Prostate gland (tissue), 2 donors: ENCODE data around the gene SLC9A8. TPM values are rescaled to one million over a fixed set of nuclear protein-coding genes. Genes with fewer than 3 reads are reported as not detected.

Experiments
- DNase-seq: peaks from one replicate; pipeline ENCODE4 v3.0.0-alpha.2; 2019; ENCODE audit warnings: low spot score
- H3K27ac ChIP-seq, 2 donors: fragments of 200-600 bp; sonication (generic); 2 replicates each; pipeline ENCODE4 v1.5.1; 2017 to 2019
- H3K27me3 ChIP-seq: fragments of 200-600 bp; sonication (generic); replicated peaks from 2 replicates; pipeline ENCODE4 v1.5.1; 2019; ENCODE audit not compliant: insufficient read depth
- H3K36me3 ChIP-seq, 2 donors: fragments of 200-600 bp; sonication (generic); 1 replicate in 1 of 2; 2 replicates in 1 of 2; pipeline versions ENCODE4 v1.5.1 to v1.8.1; 2017 to 2019
- H3K4me1 ChIP-seq: fragments of 200-600 bp; sonication (generic); replicated peaks from 2 replicates; pipeline ENCODE4 v1.5.1; 2019
- H3K4me3 ChIP-seq, 2 donors: fragments of 200-600 bp; sonication (generic); 2 replicates each; pipeline ENCODE4 v1.5.1; 2017 to 2019
- H3K9me3 ChIP-seq: fragments of 200-600 bp; sonication (generic); 2 replicates; pipeline ENCODE4 v1.5.1; 2017
- POLR2A ChIP-seq: fragments of 450-650 bp; IDR thresholded peaks from one replicate; pipeline ENCODE4 v1.6.1; 2016; ENCODE audit warnings: antibody characterized with exemption, mild to moderate bottlenecking
- POLR2AphosphoS5 ChIP-seq: sonication (generic); formaldehyde crosslinking; IDR thresholded peaks from one replicate; pipeline ENCODE4 v1.6.1; 2017; ENCODE audit warnings: antibody characterized with exemption
- WGBS: methylation state at CpG from one replicate; pipeline ENCODE4 v1.1.5; 2018; 5-methylcytosine and 5-hydroxymethylcytosine counted together
- intact Hi-C: fragments of 100-400 bp; cut with DNase I; formaldehyde crosslinking; loops from one replicate; pipeline ENCODE4 v1.14.2; 2022
- total RNA-seq, 2 donors: library from RNA; depleted of rRNA; stranded (reverse); fragments of >200 nt; gene quantifications; one replicate each; pipeline ENCODE4 v1.1.0, GENCODE V29; 2016
- TF ChIP-seq, protein P1 (sequence below), 4 experiments: fragments of 200-600 bp in 2 of 4; fragments of 450-650 bp in 2 of 4; sonication (generic) in 2 of 4; IDR thresholded peaks; 1 replicate in 3 of 4; 2 replicates in 1 of 4; pipeline ENCODE4 v1.5.1; 2016 to 2019; ENCODE audit warnings: antibody characterized with exemption in 4 of 4, mild to moderate bottlenecking in 2 of 4, moderate library complexity in 2 of 4

Gene SLC9A8
- total RNA-seq, 2 donors from 2014 or later, result 13.5 to 26.4 TPM

DNA sequence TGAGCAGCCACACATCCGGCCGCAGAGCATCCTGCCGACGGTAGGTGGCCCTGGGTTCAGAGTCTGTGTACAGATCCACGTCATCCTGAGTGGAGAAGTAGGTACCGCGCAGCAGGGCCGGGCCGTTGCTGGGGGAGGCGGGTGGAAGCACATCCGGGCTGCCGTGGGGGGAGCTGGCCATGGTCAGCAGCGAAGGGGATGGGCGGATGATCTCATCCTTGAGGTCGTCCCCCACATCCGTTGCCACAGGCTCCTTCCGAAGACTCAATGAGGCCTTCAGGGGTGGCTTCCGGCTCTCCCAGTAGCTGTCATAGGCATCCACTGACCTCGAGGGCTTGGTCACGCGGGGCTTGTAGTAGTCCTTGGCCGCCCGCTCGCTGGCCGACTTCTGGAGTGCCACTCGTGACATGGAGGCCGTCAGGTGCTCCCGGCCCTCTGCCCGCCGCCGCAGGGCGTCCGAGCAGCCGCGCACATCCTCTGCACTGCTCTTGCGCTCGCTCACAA is 93.5 kb downstream of the SLC9A8 start:
- WGBS, result 95% methylated on average over 37 of the region's 37 CpGs
- Histone ChIP-seq H3K27ac (no peak overlapping the region), H3K4me3 (no peak overlapping the region), H3K9me3 (no peaks in the 10 kb centered on the region), H3K27me3 (no peaks in the 10 kb centered on the region), H3K4me1 (peaks cover 19% of the 10 kb centered on the region), H3K36me3 (peaks cover 0 to 6% of the 10 kb centered on the region in 2 donors)
- no peak for DNase-seq
- intact Hi-C loops, result no loop called here
- TF ChIP-seq POLR2AphosphoS5 (no peak), POLR2A (no peak)
- TF ChIP-seq, protein P1, sequence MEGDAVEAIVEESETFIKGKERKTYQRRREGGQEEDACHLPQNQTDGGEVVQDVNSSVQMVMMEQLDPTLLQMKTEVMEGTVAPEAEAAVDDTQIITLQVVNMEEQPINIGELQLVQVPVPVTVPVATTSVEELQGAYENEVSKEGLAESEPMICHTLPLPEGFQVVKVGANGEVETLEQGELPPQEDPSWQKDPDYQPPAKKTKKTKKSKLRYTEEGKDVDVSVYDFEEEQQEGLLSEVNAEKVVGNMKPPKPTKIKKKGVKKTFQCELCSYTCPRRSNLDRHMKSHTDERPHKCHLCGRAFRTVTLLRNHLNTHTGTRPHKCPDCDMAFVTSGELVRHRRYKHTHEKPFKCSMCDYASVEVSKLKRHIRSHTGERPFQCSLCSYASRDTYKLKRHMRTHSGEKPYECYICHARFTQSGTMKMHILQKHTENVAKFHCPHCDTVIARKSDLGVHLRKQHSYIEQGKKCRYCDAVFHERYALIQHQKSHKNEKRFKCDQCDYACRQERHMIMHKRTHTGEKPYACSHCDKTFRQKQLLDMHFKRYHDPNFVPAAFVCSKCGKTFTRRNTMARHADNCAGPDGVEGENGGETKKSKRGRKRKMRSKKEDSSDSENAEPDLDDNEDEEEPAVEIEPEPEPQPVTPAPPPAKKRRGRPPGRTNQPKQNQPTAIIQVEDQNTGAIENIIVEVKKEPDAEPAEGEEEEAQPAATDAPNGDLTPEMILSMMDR (IDR thresholded peaks at IDR 0.05), result no peak

GRCh38 chr20:49906615-49907154 is 94.1 kb downstream of the SLC9A8 start:
- peaks cover 0 to 6% of the 10 kb centered on the region in 2 donors for H3K36me3 ChIP-seq
- no peak overlapping the region for H3K4me3 ChIP-seq
- peaks cover 13% of the 10 kb centered on the region for H3K4me1 ChIP-seq
- TF ChIP-seq POLR2A (no peak), POLR2AphosphoS5 (no peak)
- TF ChIP-seq, protein P1 (IDR thresholded peaks at IDR 0.05), result no peak
- H3K27ac ChIP-seq, result no peak overlapping the region
- no peaks in the 10 kb centered on the region for H3K9me3 ChIP-seq
- intact Hi-C loops, result no loop called here
- no peak for DNase-seq
- WGBS, result 92% methylated on average over 15 of the region's 15 CpGs
- no peaks in the 10 kb centered on the region for H3K27me3 ChIP-seq

- WGBS, result 90% methylated on average over 19 of the region's 19 CpGs
- Histone ChIP-seq H3K4me3 (no peak overlapping the region), H3K36me3 (peaks cover 0 to 6% of the 10 kb centered on the region in 2 donors), H3K27ac (peak overlapping the region in 1 of 2 donors; percentile 21), H3K27me3 (no peaks in the 10 kb centered on the region), H3K4me1 (peaks cover 9% of the 10 kb centered on the region), H3K9me3 (no peaks in the 10 kb centered on the region)
- no peak for DNase-seq
- no peak for TF ChIP-seq POLR2A
- TF ChIP-seq POLR2AphosphoS5, result no peak
- TF ChIP-seq, protein P1 (IDR thresholded peaks at IDR 0.05), result no peak
- intact Hi-C loops, result no loop called here
These were observed 95.0 kb downstream of the SLC9A8 start for GRCh38 chr20:49907405-49908257.

DNA sequence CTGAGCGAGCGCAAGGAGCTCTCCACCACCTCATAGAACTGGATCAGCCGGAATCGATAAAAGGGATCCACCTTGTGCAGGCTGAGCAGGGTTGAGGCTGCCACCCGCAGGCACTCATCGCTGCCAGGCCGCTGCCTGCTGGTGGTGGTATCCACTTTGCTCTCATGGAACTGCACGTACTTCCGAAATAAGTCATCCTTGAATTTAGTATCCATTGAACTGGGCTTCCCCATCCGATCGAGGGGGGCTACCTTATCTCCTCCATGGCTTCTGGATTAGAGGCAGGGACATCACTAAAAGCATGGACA is 95.6 kb downstream of the SLC9A8 start:
- peaks cover 0 to 6% of the 10 kb centered on the region in 2 donors for H3K36me3 ChIP-seq
- 91% methylated on average over 11 of the region's 11 CpGs for WGBS
- DNase-seq, result no peak
- H3K4me1 ChIP-seq, result peaks cover 9% of the 10 kb centered on the region
- H3K27me3 ChIP-seq, result no peaks in the 10 kb centered on the region
- TF ChIP-seq, protein P1 (IDR thresholded peaks at IDR 0.05), result peak in 1 of 4 experiments; percentile 35
- TF ChIP-seq POLR2A (no peak), POLR2AphosphoS5 (no peak)
- H3K9me3 ChIP-seq, result no peaks in the 10 kb centered on the region
- intact Hi-C loops, result no loop called here
- H3K4me3 ChIP-seq, result no peak overlapping the region
- peak overlapping the region in 1 of 2 donors; percentile 66 for H3K27ac ChIP-seq
